H1 (cell line): ENCODE measurements around the gene TRIM24. TPM values are rescaled to one million over a fixed set of nuclear protein-coding genes. Genes with fewer than 3 reads are reported as not detected.

Experiments
- CTCF ChIA-PET: fragments of 300-600 bp; sonication (Branson Sonifier 250); formaldehyde crosslinking; loops from one replicate; lab custom pipeline; 2021; ENCODE audit not compliant: partially characterized antibody; lab: Charles Lee
- POLR2A ChIA-PET: fragments of 300-600 bp; sonication (Branson Sonifier 250); formaldehyde crosslinking; loops from one replicate; lab custom pipeline; 2021; ENCODE audit warnings: inconsistent platforms; ENCODE audit not compliant: partially characterized antibody; lab: Charles Lee
- DNase-seq, 2 experiments: peaks; one replicate each; pipeline versions ENCODE4 v3.0.0 to v3.0.0-alpha.2; 2010 to 2022; ENCODE audit warnings: low spot score in 2 of 2, low read depth in 1 of 2, mixed read lengths in 1 of 2
- FAIRE-seq: peaks from 2 replicates; lab custom pipeline; 2011; peaks lifted over from hg19 to GRCh38; lab: Jason Lieb, UNC
- H2AFZ ChIP-seq: 2 replicates; pipeline ENCODE4 v1.8.1; 2012; ENCODE audit warnings: low read length, inconsistent platforms
- H2AK5ac ChIP-seq: 2 replicates; pipeline ENCODE4 v1.6.1; 2013; ENCODE audit warnings: low read depth, low read length
- H2BK120ac ChIP-seq: replicated peaks from 2 replicates; pipeline ENCODE3; 2013; ENCODE audit warnings: low read depth, low read length, inconsistent platforms
- H2BK12ac ChIP-seq: 2 replicates; pipeline ENCODE4 v1.6.1; 2013; ENCODE audit warnings: low read depth, low read length
- H2BK15ac ChIP-seq: 2 replicates; pipeline ENCODE4 v1.6.1; 2013; ENCODE audit warnings: low read length
- H2BK20ac ChIP-seq: 2 replicates; pipeline ENCODE4 v1.6.1; 2013; ENCODE audit warnings: low read length
- H2BK5ac ChIP-seq: 2 replicates; pipeline ENCODE4 v1.6.1; 2013; ENCODE audit warnings: low read depth, low read length
- H3K14ac ChIP-seq: 2 replicates; pipeline ENCODE4 v1.6.1; 2013; ENCODE audit warnings: inconsistent platforms; ENCODE audit not compliant: insufficient read length
- H3K18ac ChIP-seq: 2 replicates; pipeline ENCODE4 v1.6.1; 2013; ENCODE audit warnings: low read length; ENCODE audit errors: extremely low read depth
- H3K23ac ChIP-seq: 2 replicates; pipeline ENCODE4 v1.6.1; 2013; ENCODE audit warnings: inconsistent platforms; ENCODE audit not compliant: insufficient read length
- H3K23me2 ChIP-seq: 2 replicates; pipeline ENCODE4 v1.6.1; 2013; ENCODE audit warnings: low read depth, low read length
- H3K27ac ChIP-seq: 2 replicates; pipeline ENCODE4 v1.6.1; 2011; ENCODE audit warnings: low read depth, low read length, inconsistent platforms
- H3K27me3 ChIP-seq, 4 experiments: replicated peaks in 1 of 4; 1 replicate in 1 of 4; 2 replicates in 3 of 4; pipeline versions ENCODE4 v1.6.1 to v1.8.1; 2011 to 2013; ENCODE audit warnings: low read length in 3 of 4, mild to moderate bottlenecking in 3 of 4, inconsistent platforms in 2 of 4, mixed read lengths in 2 of 4, moderate library complexity in 1 of 4; ENCODE audit not compliant: control insufficient read depth in 3 of 4, insufficient read depth in 3 of 4; ENCODE audit errors: extremely low read depth in 1 of 4
- H3K36me3 ChIP-seq, 4 experiments: 2 replicates each; pipeline versions ENCODE4 v1.6.1 to v1.8.1; 2011 to 2013; ENCODE audit warnings: mild to moderate bottlenecking in 4 of 4, low read length in 3 of 4, moderate library complexity in 2 of 4, control low read depth in 1 of 4, inconsistent platforms in 1 of 4; ENCODE audit not compliant: insufficient read depth in 4 of 4, control insufficient read depth in 2 of 4
- H3K4ac ChIP-seq: replicated peaks from 2 replicates; pipeline ENCODE3; 2013; ENCODE audit warnings: low read length, low read depth, mixed read lengths, inconsistent platforms; ENCODE audit not compliant: insufficient read length
- H3K4me1 ChIP-seq, 4 experiments: replicated peaks in 1 of 4; 1 replicate in 1 of 4; 2 replicates in 3 of 4; pipeline versions ENCODE4 v1.6.1 to v1.8.1; 2011 to 2013; ENCODE audit warnings: low read length in 3 of 4, inconsistent platforms in 2 of 4, mixed read lengths in 1 of 4; ENCODE audit not compliant: insufficient read depth in 4 of 4, control insufficient read depth in 3 of 4
- H3K4me2 ChIP-seq, 2 experiments: 2 replicates each; pipeline versions ENCODE4 v1.6.1 to v1.8.1; 2011 to 2013; ENCODE audit warnings: low read depth in 2 of 2, low read length in 2 of 2, control low read depth in 1 of 2, inconsistent platforms in 1 of 2, mild to moderate bottlenecking in 1 of 2; ENCODE audit not compliant: insufficient read depth in 1 of 2
- H3K4me3 ChIP-seq, 4 experiments: fragments of 200-600, 300-600 bp in 1 of 4; sonication (generic), shearing (Covaris generic), sonication (Bioruptor Twin) in 1 of 4; 2 replicates each; pipeline versions ENCODE4 v1.5.1 to v1.8.1; 2011 to 2016; ENCODE audit warnings: low read length in 4 of 4, low read depth in 3 of 4, control low read depth in 2 of 4, inconsistent platforms in 2 of 4, mild to moderate bottlenecking in 2 of 4, mixed read lengths in 1 of 4, moderate library complexity in 1 of 4; ENCODE audit not compliant: insufficient read depth in 2 of 4; ENCODE audit errors: extremely low read depth in 1 of 4
- H3K56ac ChIP-seq: replicated peaks from 2 replicates; pipeline ENCODE3; 2013; ENCODE audit warnings: low read depth, mild to moderate bottlenecking, mixed read lengths, low read length, inconsistent platforms; ENCODE audit not compliant: insufficient read length
- H3K79me1 ChIP-seq: 2 replicates; pipeline ENCODE4 v1.6.1; 2013; ENCODE audit warnings: low read depth, low read length, control low read depth
- H3K79me2 ChIP-seq, 2 experiments: 2 replicates each; pipeline versions ENCODE4 v1.6.1 to v1.8.1; 2012 to 2013; ENCODE audit warnings: low read length in 2 of 2, mild to moderate bottlenecking in 2 of 2, inconsistent platforms in 1 of 2; ENCODE audit not compliant: insufficient read depth in 2 of 2, control insufficient read depth in 1 of 2
- H3K9ac ChIP-seq, 4 experiments: replicated peaks in 1 of 4; 1 replicate in 1 of 4; 2 replicates in 3 of 4; pipeline versions ENCODE4 v1.6.1 to v1.8.1; 2011 to 2013; ENCODE audit warnings: low read depth in 3 of 4, low read length in 3 of 4, control low read depth in 2 of 4, mild to moderate bottlenecking in 2 of 4, moderate library complexity in 2 of 4, inconsistent platforms in 1 of 4; ENCODE audit errors: extremely low read depth in 1 of 4
- H3K9me3 ChIP-seq, 2 experiments: 2 replicates each; pipeline versions ENCODE4 v1.6.1 to v1.8.1; 2012 to 2013; ENCODE audit warnings: mild to moderate bottlenecking in 2 of 2, moderate library complexity in 2 of 2, control low read depth in 1 of 2, inconsistent platforms in 1 of 2, low read depth in 1 of 2, low read length in 1 of 2, mixed read lengths in 1 of 2; ENCODE audit not compliant: insufficient read depth in 2 of 2
- H4K20me1 ChIP-seq, 2 experiments: replicated peaks in 1 of 2; 2 replicates each; pipeline versions ENCODE3 to v1.8.1; 2011 to 2013; ENCODE audit warnings: inconsistent platforms in 2 of 2, low read length in 2 of 2, mild to moderate bottlenecking in 1 of 2; ENCODE audit not compliant: insufficient read depth in 2 of 2, control insufficient read depth in 1 of 2
- H4K5ac ChIP-seq: 2 replicates; pipeline ENCODE4 v1.6.1; 2013; ENCODE audit warnings: low read length, low read depth, mixed read lengths, inconsistent platforms; ENCODE audit not compliant: insufficient read length
- H4K8ac ChIP-seq: 2 replicates; pipeline ENCODE4 v1.8.0; 2013; ENCODE audit warnings: mild to moderate bottlenecking, moderate library complexity, low read length, inconsistent platforms; ENCODE audit not compliant: insufficient read depth; ENCODE audit errors: extremely low read depth
- H4K91ac ChIP-seq: replicated peaks from 2 replicates; pipeline ENCODE3; 2013; ENCODE audit warnings: low read length, mixed read lengths, inconsistent platforms; ENCODE audit not compliant: insufficient read length
- NRF1 ChIP-seq: IDR thresholded peaks from 2 replicates; pipeline ENCODE4 v1.6.1; 2011; ENCODE audit warnings: mild to moderate bottlenecking, low read depth, low read length, improper control_type of control experiment
- RAD21 ChIP-seq, 2 experiments: IDR thresholded peaks in 1 of 2; conservative IDR thresholded peaks in 1 of 2; 2 replicates each; pipeline ENCODE4 v1.6.1; 2011; ENCODE audit warnings: low read depth in 2 of 2, low read length in 2 of 2, improper control_type of control experiment in 1 of 2, inconsistent platforms in 1 of 2, mild to moderate bottlenecking in 1 of 2, moderate library complexity in 1 of 2
- SIX5 ChIP-seq: IDR thresholded peaks from 2 replicates; pipeline ENCODE4 v1.6.1; 2011; ENCODE audit warnings: mild to moderate bottlenecking, low read depth, low read length
- SP2 ChIP-seq: IDR thresholded peaks from 2 replicates; pipeline ENCODE4 v1.6.1; 2012; ENCODE audit warnings: mild to moderate bottlenecking, low read length, inconsistent platforms
- WGBS, 2 experiments: shearing (Covaris generic) in 1 of 2; methylation state at CpG; one replicate each; pipeline versions ENCODE4 v1.1.6 to v1.1.7; 2013 to 2015; ENCODE audit warnings: low lambda C conversion rate in 2 of 2, mixed read lengths in 2 of 2, inconsistent platforms in 1 of 2, low coverage in 1 of 2, missing lambda C conversion rate in 1 of 2; ENCODE audit not compliant: insufficient replicate concordance in 2 of 2, insufficient coverage in 1 of 2, insufficient read length in 1 of 2; ENCODE audit errors: extremely low coverage in 1 of 2, missing lambda C conversion rate in 1 of 2; 5-methylcytosine and 5-hydroxymethylcytosine counted together
- polyA plus RNA-seq, 7 experiments: library from polyadenylated mRNA; depleted of rRNA in 3 of 7; stranded (reverse) in 5 of 7; unstranded in 2 of 7; fragments of >200 nt in 5 of 7; fragments of 200-250 nt in 2 of 7; gene quantifications; 1 replicate in 5 of 7; 2 replicates in 1 of 7; 4 replicates in 1 of 7; pipeline versions ENCODE4 v1.2.1 to v1.2.3, GENCODE V29; 2011 to 2013; ENCODE audit warnings: missing spikeins in 2 of 7, mixed read lengths in 2 of 7
- total RNA-seq: library from RNA; stranded (reverse); fragmentation: NEBNext Ultra II Directional; extraction: Animal tissue kit (Norgen Biotek cat#: 25700); gene quantifications from 2 replicates; pipeline ENCODE4 v1.2.1, GENCODE V29; 2021
- TF ChIP-seq, protein P1 (sequence below), 3 experiments: IDR thresholded peaks; 1 replicate in 2 of 3; 2 replicates in 1 of 3; pipeline versions ENCODE4 v1.5.1 to v1.6.1; 2011; ENCODE audit warnings: low read length in 3 of 3, mild to moderate bottlenecking in 3 of 3, inconsistent platforms in 2 of 3, low read depth in 1 of 3, moderate library complexity in 1 of 3; ENCODE audit not compliant: insufficient read depth in 1 of 3; ENCODE audit errors: control extremely low read depth in 1 of 3

TRIM24 gene
- total and polyA plus RNA-seq, 2 of the 8 experiments (the other 6 are each of a cell fraction or from before 2014, with no cell fraction given), result 67.6 to 149 TPM

DNA sequence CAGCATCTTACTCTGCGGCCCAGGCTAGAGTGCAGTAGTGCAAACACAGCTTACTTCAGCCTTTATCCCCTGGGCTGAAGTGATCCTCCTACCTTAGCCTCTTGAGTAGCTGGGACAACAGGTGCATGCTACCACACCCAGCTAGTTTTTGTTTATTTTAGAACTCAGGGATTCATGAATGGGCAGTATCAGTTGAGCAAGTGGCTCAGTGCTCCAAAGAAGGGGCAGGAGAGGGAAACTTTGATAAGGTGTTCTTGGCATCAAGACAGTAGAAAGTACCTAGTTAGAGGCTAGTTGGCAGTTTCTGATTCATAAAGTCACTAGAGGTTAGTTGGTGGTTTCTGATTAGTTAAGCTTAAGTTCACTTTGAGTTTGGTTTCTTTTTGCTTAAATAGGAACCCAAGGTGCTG lies 18.4 kb downstream of the TRIM24 start:
- no peak overlapping the region for H3K18ac ChIP-seq
- no peak overlapping the region for H3K14ac ChIP-seq
- H4K91ac ChIP-seq, result no peak overlapping the region
- H3K4ac ChIP-seq, result no peak overlapping the region
- no peak overlapping the region for H3K56ac ChIP-seq
- H2BK120ac ChIP-seq, result no peak overlapping the region
- DNase-seq (no peak), FAIRE-seq (no peak)
- no peak overlapping the region for H2BK5ac ChIP-seq
- peaks cover 0 to 24% (median 7%) of the 10 kb centered on the region in 4 experiments; a peak in 6 of 7 replicates for H3K4me1 ChIP-seq
- H3K9me3 ChIP-seq, result no peaks in the 10 kb centered on the region
- H2AFZ ChIP-seq, result no peak overlapping the region
- no peaks in the 10 kb centered on the region for H3K27me3 ChIP-seq
- no peak overlapping the region for H3K4me3 ChIP-seq
- no peaks in the 10 kb centered on the region; the same call in 1 of the 2 replicates for H3K23me2 ChIP-seq
- H2AK5ac ChIP-seq, result no peak overlapping the region
- H3K79me1 ChIP-seq, result no peaks in the 10 kb centered on the region; the same call in 1 of the 2 replicates
- no peak overlapping the region for H3K23ac ChIP-seq
- peaks cover 34 to 55% of the 10 kb centered on the region in 2 experiments for H4K20me1 ChIP-seq
- CTCF ChIA-PET, result interaction anchor here (0.6 to 1.6 kb wide), 4 partner anchors 11 to 1772 kb away, joined by 3 to 4 read pairs (median 4); no protein-coding TSS in a partner anchor
- H3K79me2 ChIP-seq, result peaks cover 73 to 99% of the 10 kb centered on the region in 2 experiments
- no peak overlapping the region for H2BK15ac ChIP-seq
- POLR2A ChIA-PET, result interaction anchor here (0.7 to 4.7 kb wide), 6 partner anchors 9 to 20 kb away, joined by 3 to 26 read pairs (median 4); partner anchors contain the start of gene TRIM24
- H2BK20ac ChIP-seq, result no peak overlapping the region
- H3K36me3 ChIP-seq, result peaks cover 0 to 12% (median 0%) of the 10 kb centered on the region in 4 experiments; a peak in 2 of 8 replicates
- WGBS, 2 experiments, result 100% methylated on average over 1 of the region's 1 CpG; no CpG with 5 or more reads in 1 of the 2 experiments
- no peak overlapping the region for H3K27ac ChIP-seq
- no peak overlapping the region for H3K9ac ChIP-seq
- H4K5ac ChIP-seq, result no peak overlapping the region
- H4K8ac ChIP-seq, result no peak overlapping the region
- peak overlapping the region in 1 of 2 experiments; percentile 31; a peak in 1 of 4 replicates for H3K4me2 ChIP-seq
- no peak overlapping the region for H2BK12ac ChIP-seq
- TF ChIP-seq, protein P1, sequence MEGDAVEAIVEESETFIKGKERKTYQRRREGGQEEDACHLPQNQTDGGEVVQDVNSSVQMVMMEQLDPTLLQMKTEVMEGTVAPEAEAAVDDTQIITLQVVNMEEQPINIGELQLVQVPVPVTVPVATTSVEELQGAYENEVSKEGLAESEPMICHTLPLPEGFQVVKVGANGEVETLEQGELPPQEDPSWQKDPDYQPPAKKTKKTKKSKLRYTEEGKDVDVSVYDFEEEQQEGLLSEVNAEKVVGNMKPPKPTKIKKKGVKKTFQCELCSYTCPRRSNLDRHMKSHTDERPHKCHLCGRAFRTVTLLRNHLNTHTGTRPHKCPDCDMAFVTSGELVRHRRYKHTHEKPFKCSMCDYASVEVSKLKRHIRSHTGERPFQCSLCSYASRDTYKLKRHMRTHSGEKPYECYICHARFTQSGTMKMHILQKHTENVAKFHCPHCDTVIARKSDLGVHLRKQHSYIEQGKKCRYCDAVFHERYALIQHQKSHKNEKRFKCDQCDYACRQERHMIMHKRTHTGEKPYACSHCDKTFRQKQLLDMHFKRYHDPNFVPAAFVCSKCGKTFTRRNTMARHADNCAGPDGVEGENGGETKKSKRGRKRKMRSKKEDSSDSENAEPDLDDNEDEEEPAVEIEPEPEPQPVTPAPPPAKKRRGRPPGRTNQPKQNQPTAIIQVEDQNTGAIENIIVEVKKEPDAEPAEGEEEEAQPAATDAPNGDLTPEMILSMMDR (IDR thresholded peaks at IDR 0.05; ENCODE audit: control extremely low read depth in 1 of 3, insufficient read depth in 1 of 3, low read depth in 1 of 3, low read length in 3 of 3), result no peak
- TF ChIP-seq RAD21 (IDR thresholded peaks at IDR 0.05 in 1 of 2, conservative IDR thresholded peaks at IDR 0.05 in 1 of 2; ENCODE audit: low read depth in 2 of 2, low read length in 2 of 2) (no peak), SIX5 (no peak), NRF1 (no peak), SP2 (no peak)
